Measurements from ENCODE around the gene CCT6A.
"Not testable (repeated sequence)": the region's sequence is repeated elsewhere in the genome, so short reads cannot be mapped to it uniquely, and the experiment has no call there.

The CCT6A gene

GRCh38 chr7:56051053-56051338 is 569 bp upstream of the CCT6A start:
- DNase-seq (ENCODE audit: low read depth), result no peak

- DNase-seq (ENCODE audit: low read depth), result no peak
Observed at GRCh38 chr7:56053379-56053778, 1.8 kb downstream of the CCT6A start.

DNA sequence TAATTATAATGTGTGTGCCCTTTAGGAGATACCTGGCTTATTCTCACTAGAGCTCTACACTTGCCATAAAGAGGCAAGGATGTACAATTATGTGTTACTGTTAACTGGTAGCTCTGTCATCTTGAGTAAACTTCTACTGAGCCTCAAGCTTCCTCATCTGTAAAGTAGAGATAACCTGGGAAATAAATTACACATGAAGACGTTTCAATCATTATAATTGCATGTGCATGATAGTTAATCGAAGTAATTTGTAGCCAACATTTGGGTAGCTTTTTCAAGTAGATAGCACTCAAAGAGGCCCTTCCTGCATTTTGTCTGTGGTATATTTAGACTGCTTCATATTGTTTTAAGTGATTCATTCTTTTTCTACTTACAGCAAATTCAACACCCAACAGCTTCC is 2.4 kb downstream of the CCT6A start:
- no peak for DNase-seq (ENCODE audit: low read depth)

DNA sequence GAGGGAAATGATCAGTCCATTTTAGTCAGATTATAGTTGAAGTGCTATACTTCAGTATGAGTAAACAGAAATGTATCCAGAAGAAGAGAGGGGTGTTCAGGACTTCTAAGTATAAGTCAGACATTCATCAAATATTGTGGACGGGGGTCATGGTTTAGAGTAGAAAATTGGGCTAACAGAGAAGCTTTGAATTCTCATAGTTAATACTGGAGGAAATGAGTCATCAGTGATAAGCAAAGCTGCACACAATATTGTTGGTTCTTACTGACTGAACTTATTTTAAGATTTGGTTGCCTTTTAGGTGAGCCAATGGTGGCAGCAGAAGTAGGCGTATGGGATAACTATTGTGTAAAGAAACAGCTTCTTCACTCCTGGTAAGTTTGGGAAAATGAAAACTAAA is 10.8 kb downstream of the CCT6A start:
- DNase-seq (ENCODE audit: low read depth), result no peak

DNA sequence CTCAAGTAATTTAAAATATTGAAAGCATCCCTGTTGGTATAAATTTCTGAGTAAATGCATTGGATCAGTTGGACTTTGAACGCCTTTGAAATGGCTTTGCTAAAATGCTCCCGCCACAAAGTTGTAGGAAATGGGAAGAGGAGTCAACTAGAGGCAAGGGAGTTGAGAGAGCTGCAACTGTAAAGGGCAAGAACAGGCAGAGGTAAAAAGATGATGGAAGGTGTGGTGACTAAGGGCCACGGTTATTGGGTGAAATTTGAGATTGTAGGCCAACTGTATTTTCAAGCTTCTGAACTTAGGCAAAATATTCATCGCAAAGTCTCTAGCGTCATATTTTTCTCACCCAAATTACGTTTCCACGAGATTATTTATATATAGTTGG is 11.9 kb downstream of the CCT6A start:
- no peak for DNase-seq (ENCODE audit: low read depth)

- DNase-seq (ENCODE audit: low read depth), result peak; percentile 85
Observed at GRCh38 chr7:56063882-56064625, 12.5 kb downstream of the CCT6A start, which contains the start of gene SUMF2. Gene SUMF2, plus strand, starts transcription at chr7:56064286. Its CDS starts 26 bp downstream, at chr7:56064312.

- not testable (repeated sequence) for DNase-seq (ENCODE audit: low read depth)
Observed at GRCh38 chr7:56066376-56066775, 14.8 kb downstream of the CCT6A start.

DNA sequence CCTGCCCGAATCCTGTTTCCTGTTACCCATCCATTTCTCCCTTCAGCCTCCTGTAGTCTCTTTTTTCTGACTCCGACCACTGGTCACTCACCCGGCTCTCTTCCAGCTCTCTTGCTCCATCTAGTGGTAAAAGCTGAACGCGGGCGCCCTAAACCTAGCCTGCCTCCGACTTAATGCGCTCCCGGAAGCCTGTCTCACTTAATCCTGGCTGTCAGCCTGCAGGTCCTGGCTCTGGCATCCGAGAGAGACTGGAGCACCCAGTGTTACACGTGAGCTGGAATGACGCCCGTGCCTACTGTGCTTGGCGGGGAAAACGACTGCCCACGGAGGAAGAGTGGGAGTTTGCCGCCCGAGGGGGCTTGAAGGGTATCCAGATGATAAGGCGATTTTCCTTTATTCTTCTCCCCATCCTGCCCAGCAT is 22.8 kb downstream of the CCT6A start:
- DNase-seq (ENCODE audit: low read depth), result peak; percentile 43

GRCh38 chr7:56077681-56078080 is 26.1 kb downstream of the CCT6A start:
- no peak for DNase-seq (ENCODE audit: low read depth)

- DNase-seq (ENCODE audit: low read depth), result no peak
Observed at GRCh38 chr7:56078196-56078595, 26.6 kb downstream of the CCT6A start.

GRCh38 chr7:56079450-56080185 is 28.1 kb downstream of the CCT6A start:
- no peak for DNase-seq (ENCODE audit: low read depth)

DNA sequence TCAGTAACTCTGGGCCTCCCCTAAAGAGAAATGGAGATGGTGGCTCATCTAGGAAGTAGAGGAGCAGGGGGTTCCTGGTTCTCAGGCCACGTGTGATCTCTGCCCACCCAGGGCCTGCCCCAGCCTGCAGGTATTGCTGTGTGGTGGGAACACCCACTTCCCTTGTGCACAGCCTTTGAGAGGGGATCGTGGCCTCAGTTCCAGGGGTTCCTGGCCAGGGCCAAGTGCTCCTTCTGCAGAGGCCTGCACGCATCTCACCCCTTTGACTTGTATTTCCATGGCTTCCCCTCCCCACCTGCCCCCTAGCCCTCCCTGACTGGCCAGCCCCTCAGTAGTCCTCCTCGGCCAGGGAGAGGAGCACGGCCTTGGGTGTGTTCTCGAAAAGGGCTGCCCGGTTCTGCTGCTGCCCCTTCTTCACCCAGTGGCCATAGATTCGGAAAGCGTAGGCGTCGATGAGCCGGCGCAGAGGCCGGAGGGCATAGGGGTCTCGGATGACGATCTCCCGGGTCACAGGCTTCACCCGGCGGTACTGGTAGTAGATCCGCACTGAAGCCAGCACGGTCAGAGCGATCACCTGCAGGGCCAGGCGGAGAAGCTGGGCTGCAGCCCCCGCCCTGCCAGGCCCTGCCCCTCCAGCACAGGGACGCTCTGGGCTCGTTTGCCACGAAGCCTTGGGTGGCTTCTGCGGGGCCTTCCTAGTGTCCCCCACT is 29.3 kb downstream of the CCT6A start:
- not testable (repeated sequence) for DNase-seq (ENCODE audit: low read depth)

- DNase-seq (ENCODE audit: low read depth), result no peak
Observed at GRCh38 chr7:56081626-56082340, 30.2 kb downstream of the CCT6A start.

DNA sequence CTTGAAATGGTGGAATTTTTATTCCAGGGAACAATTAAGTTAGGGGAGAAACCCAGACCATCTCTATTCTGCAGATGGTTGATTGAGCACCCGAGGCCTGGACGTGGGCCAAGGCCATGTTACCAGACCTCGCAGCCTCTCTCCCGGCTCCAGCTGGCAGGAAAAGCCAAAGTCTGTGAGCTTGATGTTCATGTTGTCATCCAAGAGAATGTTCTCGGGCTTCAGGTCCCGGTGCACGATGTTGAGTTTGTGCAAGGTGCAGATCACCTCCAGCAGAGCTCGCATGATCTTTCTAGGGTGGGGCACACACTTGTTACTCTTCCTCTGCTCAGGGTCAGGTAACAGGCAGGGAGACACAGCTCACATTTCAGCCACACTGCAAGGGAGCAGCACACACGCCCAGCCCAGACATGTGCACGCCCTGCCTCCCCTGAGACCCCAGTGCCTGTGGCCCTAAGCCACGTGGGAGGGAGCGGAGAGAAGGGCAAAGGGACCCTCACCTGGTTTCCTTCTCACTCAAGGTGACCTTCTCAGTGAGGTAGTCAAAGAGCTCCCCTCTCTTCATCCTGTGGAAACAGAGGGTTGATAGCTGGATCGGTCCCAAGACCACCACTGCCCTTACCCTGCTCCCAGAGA is 31.7 kb downstream of the CCT6A start:
- no peak for DNase-seq (ENCODE audit: low read depth)

- no peak for DNase-seq (ENCODE audit: low read depth)
Observed at GRCh38 chr7:56086761-56087160, 35.2 kb downstream of the CCT6A start.

DNA sequence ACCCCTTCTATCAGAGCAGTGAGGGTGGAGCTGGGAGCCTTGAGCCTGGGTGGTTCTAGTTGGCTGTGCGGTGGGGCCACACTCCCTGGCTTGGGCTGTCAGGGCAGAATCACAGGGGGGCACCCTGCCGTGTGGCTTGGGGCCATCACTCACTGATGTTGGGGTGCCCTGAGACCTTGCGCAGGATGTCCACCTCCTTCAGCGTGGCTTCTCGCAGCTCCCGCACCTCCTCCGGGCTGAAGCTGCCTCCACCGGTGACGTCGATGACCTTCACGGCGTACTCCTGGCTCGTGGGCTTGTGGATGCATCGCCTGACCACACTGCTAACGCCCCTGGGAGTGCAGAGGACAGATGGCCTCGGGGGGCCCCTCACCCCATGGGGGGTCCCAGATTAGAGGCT is 35.9 kb downstream of the CCT6A start:
- DNase-seq (ENCODE audit: low read depth), result no peak

- DNase-seq (ENCODE audit: low read depth), result no peak
Observed at GRCh38 chr7:56091591-56091990, 40.0 kb downstream of the CCT6A start.

- not testable (repeated sequence) for DNase-seq (ENCODE audit: low read depth)
Observed at GRCh38 chr7:56092388-56092787, 40.8 kb downstream of the CCT6A start.

- DNase-seq (ENCODE audit: low read depth), result no peak
Observed at GRCh38 chr7:56092789-56093531, 41.4 kb downstream of the CCT6A start, which contains the start of gene PHKG1. Gene PHKG1, minus strand, starts transcription at chr7:56092952. Its CDS starts 4,011 bp downstream, at chr7:56088941.

DNA sequence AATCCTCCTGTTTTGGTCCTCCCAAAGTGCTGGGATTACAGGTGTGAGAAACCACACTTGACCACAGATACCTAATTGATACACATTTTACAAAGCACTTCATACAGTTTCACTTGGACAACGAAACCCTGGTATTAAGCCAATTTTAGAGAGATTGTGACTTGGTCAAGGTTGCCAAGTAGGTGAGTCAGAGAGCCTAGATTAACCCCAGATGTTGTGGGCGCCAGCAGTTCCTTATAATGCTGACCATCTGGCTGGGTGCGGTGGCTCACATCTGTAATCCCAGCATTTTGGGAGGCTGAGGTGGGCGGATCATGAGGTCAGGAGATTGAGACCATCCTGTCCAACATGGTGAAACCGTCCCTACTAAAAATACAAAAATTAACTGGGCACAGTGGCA is 46.1 kb downstream of the CCT6A start:
- DNase-seq (ENCODE audit: low read depth), result no peak
